Measurements from ENCODE around the gene HSD17B14. TPM values are rescaled to one million over a fixed set of nuclear protein-coding genes. Genes with fewer than 3 reads are reported as not detected.

The HSD17B14 gene
- polyA plus RNA-seq, 1 of the 3 experiments (the other 2 are of a cell fraction): 29.7 TPM

DNA sequence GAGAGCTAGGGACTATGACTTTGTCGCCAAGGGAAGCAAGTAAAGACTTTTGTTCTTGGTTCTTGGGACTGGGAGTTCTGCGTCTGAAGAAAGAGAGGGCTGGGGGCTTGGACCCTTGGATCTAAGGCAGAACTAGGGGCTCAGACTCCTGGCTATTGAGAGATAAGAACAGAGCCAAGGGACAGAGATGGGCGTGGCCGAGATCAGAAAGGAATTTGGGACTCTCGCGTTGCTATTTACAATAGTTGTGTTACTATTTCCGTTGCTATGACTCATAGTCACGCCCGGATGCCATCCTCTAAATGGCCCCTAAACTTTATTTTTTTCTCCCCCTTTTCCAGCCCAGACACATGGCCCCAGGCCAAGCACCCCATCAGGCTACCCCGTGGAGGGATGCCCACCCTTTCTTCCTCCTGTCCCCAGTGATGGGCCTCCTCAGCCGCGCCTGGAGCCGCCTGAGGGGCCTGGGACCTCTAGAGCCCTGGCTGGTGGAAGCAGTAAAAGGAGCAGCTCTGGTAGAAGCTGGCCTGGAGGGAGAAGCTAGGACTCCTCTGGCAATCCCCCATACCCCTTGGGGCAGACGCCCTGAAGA, 36.7 kb upstream of the HSD17B14 start:
- WGBS (ENCODE audit: low lambda C conversion rate): 2% methylated on average over 13 of the region's 14 CpGs
- DNase-seq: peak; percentile 78
- TF ChIP-seq TAF1 (IDR thresholded peaks at IDR 0.05; ENCODE audit: borderline replicate concordance, low read depth, low read length) (0 out of 2 replicates have a peak, but pooled peaks have one; percentile 40), GABPA (IDR thresholded peaks at IDR 0.05; ENCODE audit: low read depth) (peak; percentile 27; the same call in 1 of the 2 replicates), ELF1 (IDR thresholded peaks at IDR 0.05) (no peak), YY1 (IDR thresholded peaks at IDR 0.05; ENCODE audit: low read depth) (no peak), FOXJ3 (CRISPR knock-in tag; IDR thresholded peaks at IDR 0.05) (no peak), TEAD4 (IDR thresholded peaks at IDR 0.05; ENCODE audit: borderline replicate concordance, insufficient read depth) (no peak), CHD2 (IDR thresholded peaks at IDR 0.05; ENCODE audit: low read length, partially characterized antibody) (peak; percentile 96), SIN3A (IDR thresholded peaks at IDR 0.05; ENCODE audit: borderline replicate concordance, low read depth, low read length) (peak; percentile 85; the same call in 1 of the 2 replicates), MXI1 (IDR thresholded peaks at IDR 0.05; ENCODE audit: low read depth, low read length) (peak; percentile 61; the same call in 1 of the 2 replicates), MAX (IDR thresholded peaks at IDR 0.05; ENCODE audit: low read depth) (peak; percentile 80; the same call in 1 of the 2 replicates), CTCF (IDR thresholded peaks at IDR 0.05) (no peak), RCOR1 (IDR thresholded peaks at IDR 0.05; ENCODE audit: low read length) (no peak), RAD21 (IDR thresholded peaks at IDR 0.05; ENCODE audit: low read length) (no peak), PBX3 (IDR thresholded peaks at IDR 0.05) (peak; percentile 27; the same call in 1 of the 2 replicates), NRF1 (IDR thresholded peaks at IDR 0.05; ENCODE audit: low read depth, low read length) (no peak), EP300 (IDR thresholded peaks at IDR 0.05; ENCODE audit: borderline replicate concordance in 1 of 2, low read depth in 1 of 2, low read length in 1 of 2) (peak in 1 of 2 experiments; percentile 56; a peak in 1 of 4 replicates), MEF2A (IDR thresholded peaks at IDR 0.05; ENCODE audit: borderline replicate concordance, low read depth) (peak; percentile 93), POLR2AphosphoS5 (IDR thresholded peaks at IDR 0.05; ENCODE audit: low read depth, low read length) (peak; percentile 55; the same call in 1 of the 2 replicates), TCF12 (IDR thresholded peaks at IDR 0.05) (no peak), SMC3 (IDR thresholded peaks at IDR 0.05; ENCODE audit: low read depth, low read length) (no peak), RXRA (IDR thresholded peaks at IDR 0.05; ENCODE audit: borderline replicate concordance, low read depth) (no peak; the same call in 1 of the 2 replicates), FOXM1 (IDR thresholded peaks at IDR 0.05; ENCODE audit: low read depth) (no peak), NFIC (IDR thresholded peaks at IDR 0.05; ENCODE audit: borderline replicate concordance) (peak; percentile 57; the same call in 1 of the 2 replicates), JUND (IDR thresholded peaks at IDR 0.05) (peak; percentile 79; the same call in 1 of the 2 replicates), EZH2phosphoT487 (IDR thresholded peaks at IDR 0.05; ENCODE audit: borderline replicate concordance, low read depth) (no peak)
- TF ChIP-seq, protein P1, sequence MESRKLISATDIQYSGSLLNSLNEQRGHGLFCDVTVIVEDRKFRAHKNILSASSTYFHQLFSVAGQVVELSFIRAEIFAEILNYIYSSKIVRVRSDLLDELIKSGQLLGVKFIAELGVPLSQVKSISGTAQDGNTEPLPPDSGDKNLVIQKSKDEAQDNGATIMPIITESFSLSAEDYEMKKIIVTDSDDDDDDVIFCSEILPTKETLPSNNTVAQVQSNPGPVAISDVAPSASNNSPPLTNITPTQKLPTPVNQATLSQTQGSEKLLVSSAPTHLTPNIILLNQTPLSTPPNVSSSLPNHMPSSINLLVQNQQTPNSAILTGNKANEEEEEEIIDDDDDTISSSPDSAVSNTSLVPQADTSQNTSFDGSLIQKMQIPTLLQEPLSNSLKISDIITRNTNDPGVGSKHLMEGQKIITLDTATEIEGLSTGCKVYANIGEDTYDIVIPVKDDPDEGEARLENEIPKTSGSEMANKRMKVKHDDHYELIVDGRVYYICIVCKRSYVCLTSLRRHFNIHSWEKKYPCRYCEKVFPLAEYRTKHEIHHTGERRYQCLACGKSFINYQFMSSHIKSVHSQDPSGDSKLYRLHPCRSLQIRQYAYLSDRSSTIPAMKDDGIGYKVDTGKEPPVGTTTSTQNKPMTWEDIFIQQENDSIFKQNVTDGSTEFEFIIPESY (IDR thresholded peaks at IDR 0.05; ENCODE audit: borderline replicate concordance, low read depth): peak; percentile 94
- TF ChIP-seq, protein P2, sequence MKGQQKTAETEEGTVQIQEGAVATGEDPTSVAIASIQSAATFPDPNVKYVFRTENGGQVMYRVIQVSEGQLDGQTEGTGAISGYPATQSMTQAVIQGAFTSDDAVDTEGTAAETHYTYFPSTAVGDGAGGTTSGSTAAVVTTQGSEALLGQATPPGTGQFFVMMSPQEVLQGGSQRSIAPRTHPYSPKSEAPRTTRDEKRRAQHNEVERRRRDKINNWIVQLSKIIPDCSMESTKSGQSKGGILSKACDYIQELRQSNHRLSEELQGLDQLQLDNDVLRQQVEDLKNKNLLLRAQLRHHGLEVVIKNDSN (IDR thresholded peaks at IDR 0.05; ENCODE audit: borderline replicate concordance, low read depth): no peak
- TF ChIP-seq, protein P3, sequence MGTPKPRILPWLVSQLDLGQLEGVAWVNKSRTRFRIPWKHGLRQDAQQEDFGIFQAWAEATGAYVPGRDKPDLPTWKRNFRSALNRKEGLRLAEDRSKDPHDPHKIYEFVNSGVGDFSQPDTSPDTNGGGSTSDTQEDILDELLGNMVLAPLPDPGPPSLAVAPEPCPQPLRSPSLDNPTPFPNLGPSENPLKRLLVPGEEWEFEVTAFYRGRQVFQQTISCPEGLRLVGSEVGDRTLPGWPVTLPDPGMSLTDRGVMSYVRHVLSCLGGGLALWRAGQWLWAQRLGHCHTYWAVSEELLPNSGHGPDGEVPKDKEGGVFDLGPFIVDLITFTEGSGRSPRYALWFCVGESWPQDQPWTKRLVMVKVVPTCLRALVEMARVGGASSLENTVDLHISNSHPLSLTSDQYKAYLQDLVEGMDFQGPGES (IDR thresholded peaks at IDR 0.05; ENCODE audit: low read depth, low read length): no peak

More for the DNA sequence above, 36.7 kb upstream of the HSD17B14 start:
- Histone ChIP-seq H3K27ac (ENCODE audit: low read depth in 2 of 2, low read length in 1 of 2) (peak overlapping the region; percentile 92 to 100), H3K4me1 (ENCODE audit: control insufficient read depth in 1 of 2, insufficient read depth in 2 of 2, low read depth in 1 of 2, low read length in 1 of 2) (peaks cover 15 to 34% of the 10 kb centered on the region in 2 experiments; a peak in 3 of 4 replicates), H3K4me3 (ENCODE audit: low read depth in 2 of 2, low read length in 1 of 2) (peak overlapping the region; percentile 94 to 96), H3K79me2 (ENCODE audit: insufficient read depth) (peaks cover 56% of the 10 kb centered on the region), H3K9me2 (no peaks in the 10 kb centered on the region), H4K20me1 (ENCODE audit: insufficient read depth) (peaks cover 48% of the 10 kb centered on the region), H2AFZ (ENCODE audit: low read depth) (no peak overlapping the region), H3K9me3 (no peaks in the 10 kb centered on the region), H3F3A (replicated peaks; ENCODE audit: insufficient read depth) (peaks cover 28% of the 10 kb centered on the region), H3K27me3 (ENCODE audit: insufficient read depth) (no peaks in the 10 kb centered on the region), H3K4me2 (peak overlapping the region; percentile 93), H3K9ac (peak overlapping the region; percentile 100), H3K36me3 (replicated peaks in 1 of 2; ENCODE audit: control insufficient read depth in 1 of 2, insufficient read depth in 2 of 2, low read length in 1 of 2) (peaks cover 29 to 48% of the 10 kb centered on the region in 2 experiments)
- POLR2A ChIA-PET: interaction anchor here (0.6 to 1.6 kb wide), 4 partner anchors 8 to 158 kb away, joined by 3 to 9 read pairs (median 5); partner anchors contain the start of gene BAX
- CTCF ChIA-PET: interaction anchor here (1.7 kb wide), 2 partner anchors 97 to 98 kb away, joined by 7 to 10 read pairs; no protein-coding TSS in a partner anchor
